Measurements from ENCODE around the gene ACBD6.

ACBD6 gene

GRCh38 chr1:180280617-180281016 is 221.8 kb downstream of the ACBD6 start:
- H3K4me3 ChIP-seq (ENCODE audit: low read depth, low read length), result no peak overlapping the region
- DNase-seq (ENCODE audit: low read depth), result no peak
- in situ Hi-C loops (cut with HindIII; ENCODE audit: low sequenced_read_pairs), result no loop called here
- no peak for TF ChIP-seq CTCF (IDR thresholded peaks at IDR 0.05; ENCODE audit: low read depth, low read length, missing control alignments)

- TF ChIP-seq CTCF (IDR thresholded peaks at IDR 0.05; ENCODE audit: low read depth, low read length, missing control alignments), result no peak
- in situ Hi-C loops (cut with HindIII; ENCODE audit: low sequenced_read_pairs), result no loop called here
- DNase-seq (ENCODE audit: low read depth), result no peak
- no peak overlapping the region for H3K4me3 ChIP-seq (ENCODE audit: low read depth, low read length)
These were observed 222.7 kb downstream of the ACBD6 start for GRCh38 chr1:180279651-180280050.

- DNase-seq (ENCODE audit: low read depth), result no peak
- TF ChIP-seq CTCF (IDR thresholded peaks at IDR 0.05; ENCODE audit: low read depth, low read length, missing control alignments), result no peak
- no peak overlapping the region for H3K4me3 ChIP-seq (ENCODE audit: low read depth, low read length)
- in situ Hi-C loops (cut with HindIII; ENCODE audit: low sequenced_read_pairs), result no loop called here
These were observed 223.6 kb downstream of the ACBD6 start for GRCh38 chr1:180278596-180279395.

- no peak for DNase-seq (ENCODE audit: low read depth)
- in situ Hi-C loops (cut with HindIII; ENCODE audit: low sequenced_read_pairs), result no loop called here
- H3K4me3 ChIP-seq (ENCODE audit: low read depth, low read length), result no peak overlapping the region
- no peak for TF ChIP-seq CTCF (IDR thresholded peaks at IDR 0.05; ENCODE audit: low read depth, low read length, missing control alignments)
These were observed 224.2 kb downstream of the ACBD6 start for GRCh38 chr1:180278194-180278515.

- DNase-seq (ENCODE audit: low read depth), result no peak
- no peak overlapping the region for H3K4me3 ChIP-seq (ENCODE audit: low read depth, low read length)
- TF ChIP-seq CTCF (IDR thresholded peaks at IDR 0.05; ENCODE audit: low read depth, low read length, missing control alignments), result no peak
- in situ Hi-C loops (cut with HindIII; ENCODE audit: low sequenced_read_pairs), result no loop called here
These were observed 224.7 kb downstream of the ACBD6 start for GRCh38 chr1:180277476-180278193.

GRCh38 chr1:180275726-180276125 is 226.7 kb downstream of the ACBD6 start:
- in situ Hi-C loops (cut with HindIII; ENCODE audit: low sequenced_read_pairs), result no loop called here
- TF ChIP-seq CTCF (IDR thresholded peaks at IDR 0.05; ENCODE audit: low read depth, low read length, missing control alignments), result no peak
- no peak for DNase-seq (ENCODE audit: low read depth)
- no peak overlapping the region for H3K4me3 ChIP-seq (ENCODE audit: low read depth, low read length)

All from astrocyte of the cerebellum (primary cell).